ENCODE data around the gene KCNQ1OT1.

GRCh38 chr11:2609345-2609744, 90.4 kb downstream of the KCNQ1OT1 start:
- TF ChIP-seq, protein P1, sequence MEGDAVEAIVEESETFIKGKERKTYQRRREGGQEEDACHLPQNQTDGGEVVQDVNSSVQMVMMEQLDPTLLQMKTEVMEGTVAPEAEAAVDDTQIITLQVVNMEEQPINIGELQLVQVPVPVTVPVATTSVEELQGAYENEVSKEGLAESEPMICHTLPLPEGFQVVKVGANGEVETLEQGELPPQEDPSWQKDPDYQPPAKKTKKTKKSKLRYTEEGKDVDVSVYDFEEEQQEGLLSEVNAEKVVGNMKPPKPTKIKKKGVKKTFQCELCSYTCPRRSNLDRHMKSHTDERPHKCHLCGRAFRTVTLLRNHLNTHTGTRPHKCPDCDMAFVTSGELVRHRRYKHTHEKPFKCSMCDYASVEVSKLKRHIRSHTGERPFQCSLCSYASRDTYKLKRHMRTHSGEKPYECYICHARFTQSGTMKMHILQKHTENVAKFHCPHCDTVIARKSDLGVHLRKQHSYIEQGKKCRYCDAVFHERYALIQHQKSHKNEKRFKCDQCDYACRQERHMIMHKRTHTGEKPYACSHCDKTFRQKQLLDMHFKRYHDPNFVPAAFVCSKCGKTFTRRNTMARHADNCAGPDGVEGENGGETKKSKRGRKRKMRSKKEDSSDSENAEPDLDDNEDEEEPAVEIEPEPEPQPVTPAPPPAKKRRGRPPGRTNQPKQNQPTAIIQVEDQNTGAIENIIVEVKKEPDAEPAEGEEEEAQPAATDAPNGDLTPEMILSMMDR (IDR thresholded peaks at IDR 0.05; ENCODE audit: poor library complexity): no peak
- TF ChIP-seq EZH2 (IDR thresholded peaks at IDR 0.05; ENCODE audit: borderline replicate concordance) (no peak), EZH2phosphoT487 (IDR thresholded peaks at IDR 0.05; ENCODE audit: low read depth, severe bottlenecking, unreplicated experiment) (no peak)

Measured in hepatocyte (in vitro differentiated cells).